ENCODE results near the gene DLEC1. TPM values are rescaled to one million over a fixed set of nuclear protein-coding genes. Genes with fewer than 3 reads are reported as not detected.
"Not testable (repeated sequence)": the region's sequence is repeated elsewhere in the genome, so short reads cannot be mapped to it uniquely, and the experiment has no call there.

The DLEC1 gene
- total RNA-seq, 1 donor from 2014 or later = 0.11 TPM

- Histone ChIP-seq H3K9me3 (no peaks in the 10 kb centered on the region), H3K4me3 (no peak overlapping the region), H3K27me3 (no peaks in the 10 kb centered on the region), H3K4me1 (no peaks in the 10 kb centered on the region), H3K36me3 (no peaks in the 10 kb centered on the region), H3K27ac (peak overlapping the region in 1 of 2 donors; percentile 25)
- no peak for DNase-seq (ENCODE audit: low spot score in 2 of 2)
- intact Hi-C loops (cut with DNase I) = no loop called here
- TF ChIP-seq, protein P1, sequence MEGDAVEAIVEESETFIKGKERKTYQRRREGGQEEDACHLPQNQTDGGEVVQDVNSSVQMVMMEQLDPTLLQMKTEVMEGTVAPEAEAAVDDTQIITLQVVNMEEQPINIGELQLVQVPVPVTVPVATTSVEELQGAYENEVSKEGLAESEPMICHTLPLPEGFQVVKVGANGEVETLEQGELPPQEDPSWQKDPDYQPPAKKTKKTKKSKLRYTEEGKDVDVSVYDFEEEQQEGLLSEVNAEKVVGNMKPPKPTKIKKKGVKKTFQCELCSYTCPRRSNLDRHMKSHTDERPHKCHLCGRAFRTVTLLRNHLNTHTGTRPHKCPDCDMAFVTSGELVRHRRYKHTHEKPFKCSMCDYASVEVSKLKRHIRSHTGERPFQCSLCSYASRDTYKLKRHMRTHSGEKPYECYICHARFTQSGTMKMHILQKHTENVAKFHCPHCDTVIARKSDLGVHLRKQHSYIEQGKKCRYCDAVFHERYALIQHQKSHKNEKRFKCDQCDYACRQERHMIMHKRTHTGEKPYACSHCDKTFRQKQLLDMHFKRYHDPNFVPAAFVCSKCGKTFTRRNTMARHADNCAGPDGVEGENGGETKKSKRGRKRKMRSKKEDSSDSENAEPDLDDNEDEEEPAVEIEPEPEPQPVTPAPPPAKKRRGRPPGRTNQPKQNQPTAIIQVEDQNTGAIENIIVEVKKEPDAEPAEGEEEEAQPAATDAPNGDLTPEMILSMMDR (IDR thresholded peaks at IDR 0.05) = no peak
Observed at GRCh38 chr3:38085943-38086324, 46.9 kb downstream of the DLEC1 start.

GRCh38 chr3:38086496-38086895 lies 47.5 kb downstream of the DLEC1 start:
- TF ChIP-seq, protein P1 (IDR thresholded peaks at IDR 0.05) = no peak
- Histone ChIP-seq H3K4me3 (no peak overlapping the region), H3K27ac (no peak overlapping the region), H3K9me3 (no peaks in the 10 kb centered on the region), H3K36me3 (no peaks in the 10 kb centered on the region), H3K27me3 (no peaks in the 10 kb centered on the region), H3K4me1 (no peaks in the 10 kb centered on the region)
- no peak for DNase-seq (ENCODE audit: low spot score in 2 of 2)
- intact Hi-C loops (cut with DNase I) = no loop called here

- H3K27ac ChIP-seq; H3K4me3 ChIP-seq; H3K36me3 ChIP-seq; H3K9me3 ChIP-seq; DNase-seq (ENCODE audit: low spot score in 2 of 2); H3K27me3 ChIP-seq; H3K4me1 ChIP-seq; intact Hi-C loops (cut with DNase I): not testable (repeated sequence)
Observed at GRCh38 chr3:38087278-38087677, 48.3 kb downstream of the DLEC1 start.

GRCh38 chr3:38088126-38089078 lies 49.4 kb downstream of the DLEC1 start:
- Histone ChIP-seq H3K27me3 (no peaks in the 10 kb centered on the region), H3K27ac (no peak overlapping the region), H3K4me3 (no peak overlapping the region), H3K9me3 (no peaks in the 10 kb centered on the region), H3K4me1 (no peaks in the 10 kb centered on the region), H3K36me3 (no peaks in the 10 kb centered on the region)
- no peak for DNase-seq (ENCODE audit: low spot score in 2 of 2)
- intact Hi-C loops (cut with DNase I) = no loop called here
- TF ChIP-seq, protein P1 (IDR thresholded peaks at IDR 0.05) = no peak

DNA sequence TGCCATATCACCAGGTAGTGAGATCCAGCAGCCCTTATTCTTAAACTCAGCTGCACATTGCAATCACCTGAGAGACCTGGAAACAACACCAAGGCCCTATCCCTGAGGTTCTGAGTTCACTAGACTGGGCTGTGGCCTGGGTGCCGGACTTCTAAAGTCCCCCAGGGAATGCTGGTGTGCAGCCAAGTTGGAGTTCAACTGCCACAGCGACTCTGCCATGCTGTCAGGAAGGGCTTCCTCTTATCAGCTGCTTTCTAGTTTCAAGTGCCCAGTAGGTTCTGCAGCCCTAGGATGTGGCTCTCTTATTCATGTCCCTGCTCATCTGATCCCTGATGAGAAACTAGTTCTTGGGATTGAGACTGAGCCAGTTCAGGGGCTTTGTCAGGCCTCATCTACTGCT lies 50.2 kb downstream of the DLEC1 start:
- TF ChIP-seq, protein P1 (IDR thresholded peaks at IDR 0.05) = no peak
- H3K27me3 ChIP-seq = no peaks in the 10 kb centered on the region
- intact Hi-C loops (cut with DNase I) = no loop called here
- no peak for DNase-seq (ENCODE audit: low spot score in 2 of 2)
- H3K36me3 ChIP-seq = no peaks in the 10 kb centered on the region
- H3K9me3 ChIP-seq = no peaks in the 10 kb centered on the region
- H3K27ac ChIP-seq = no peak overlapping the region
- H3K4me1 ChIP-seq = no peaks in the 10 kb centered on the region
- H3K4me3 ChIP-seq = no peak overlapping the region

- no peaks in the 10 kb centered on the region for H3K4me1 ChIP-seq
- intact Hi-C loops (cut with DNase I) = no loop called here
- no peaks in the 10 kb centered on the region for H3K9me3 ChIP-seq
- H3K27me3 ChIP-seq = no peaks in the 10 kb centered on the region
- no peaks in the 10 kb centered on the region for H3K36me3 ChIP-seq
- TF ChIP-seq, protein P1 (IDR thresholded peaks at IDR 0.05) = no peak
- H3K27ac ChIP-seq = no peak overlapping the region
- DNase-seq (ENCODE audit: low spot score in 2 of 2) = no peak
- H3K4me3 ChIP-seq = no peak overlapping the region
Observed at GRCh38 chr3:38090453-38090852, 51.4 kb downstream of the DLEC1 start.

All from ascending aorta (tissue), 2 donors.